ENCODE results near the gene MAX.

The MAX gene

GRCh38 chr14:65109357-65109756 is 7.0 kb upstream of the MAX start:
- Histone ChIP-seq H3K9ac (no peak overlapping the region), H3K27me3 (ENCODE audit: insufficient read depth, low read depth) (no peaks in the 10 kb centered on the region), H3K36me3 (ENCODE audit: insufficient read depth) (no peaks in the 10 kb centered on the region), H3K4me3 (IDR thresholded peaks at IDR 0.05; ENCODE audit: insufficient read depth, low read depth, low read length) (no peak overlapping the region), H4K20me1 (ENCODE audit: insufficient read depth) (no peaks in the 10 kb centered on the region), H3K27ac (no peak overlapping the region), H2AFZ (ENCODE audit: low read depth) (no peak overlapping the region), H3K4me2 (no peak overlapping the region), H3K79me2 (ENCODE audit: insufficient read depth, low read depth) (no peaks in the 10 kb centered on the region), H3K4me1 (ENCODE audit: low read depth, poor library complexity, severe bottlenecking) (no peaks in the 10 kb centered on the region)
- no peak for TF ChIP-seq CTCF (conservative IDR thresholded peaks at IDR 0.05; ENCODE audit: low read depth, low read length)

- no peak overlapping the region for H3K27ac ChIP-seq
- H3K9ac ChIP-seq, result no peak overlapping the region
- no peaks in the 10 kb centered on the region for H3K36me3 ChIP-seq (ENCODE audit: insufficient read depth)
- no peaks in the 10 kb centered on the region for H3K4me1 ChIP-seq (ENCODE audit: low read depth, poor library complexity, severe bottlenecking)
- no peak overlapping the region for H3K4me2 ChIP-seq
- H3K4me3 ChIP-seq (IDR thresholded peaks at IDR 0.05; ENCODE audit: insufficient read depth, low read depth, low read length), result no peak overlapping the region
- no peaks in the 10 kb centered on the region for H3K79me2 ChIP-seq (ENCODE audit: insufficient read depth, low read depth)
- no peak for TF ChIP-seq CTCF (conservative IDR thresholded peaks at IDR 0.05; ENCODE audit: low read depth, low read length)
- H3K27me3 ChIP-seq (ENCODE audit: insufficient read depth, low read depth), result no peaks in the 10 kb centered on the region
- no peak overlapping the region for H2AFZ ChIP-seq (ENCODE audit: low read depth)
- no peaks in the 10 kb centered on the region for H4K20me1 ChIP-seq (ENCODE audit: insufficient read depth)
Measured at GRCh38 chr14:65107200-65107599, 4.9 kb upstream of the MAX start.

- H2AFZ ChIP-seq (ENCODE audit: low read depth), result no peak overlapping the region
Measured at GRCh38 chr14:65106736-65107135, 4.4 kb upstream of the MAX start.

GRCh38 chr14:65106316-65106715 is 4.0 kb upstream of the MAX start:
- Histone ChIP-seq H3K27ac (no peak overlapping the region), H2AFZ (ENCODE audit: low read depth) (no peak overlapping the region), H3K27me3 (ENCODE audit: insufficient read depth, low read depth) (no peaks in the 10 kb centered on the region), H3K4me2 (no peak overlapping the region), H3K9ac (no peak overlapping the region), H3K4me1 (ENCODE audit: low read depth, poor library complexity, severe bottlenecking) (no peaks in the 10 kb centered on the region), H3K36me3 (ENCODE audit: insufficient read depth) (no peaks in the 10 kb centered on the region), H3K79me2 (ENCODE audit: insufficient read depth, low read depth) (peaks cover under 1% of the 10 kb centered on the region; the same call in 1 of the 2 replicates), H4K20me1 (ENCODE audit: insufficient read depth) (no peaks in the 10 kb centered on the region), H3K4me3 (IDR thresholded peaks at IDR 0.05; ENCODE audit: insufficient read depth, low read depth, low read length) (no peak overlapping the region)
- no peak for TF ChIP-seq CTCF (conservative IDR thresholded peaks at IDR 0.05; ENCODE audit: low read depth, low read length)

More at GRCh38 chr14:65106736-65107135, 4.4 kb upstream of the MAX start:
- Histone ChIP-seq H3K4me1 (ENCODE audit: low read depth, poor library complexity, severe bottlenecking) (no peaks in the 10 kb centered on the region), H3K79me2 (ENCODE audit: insufficient read depth, low read depth) (no peaks in the 10 kb centered on the region), H3K4me2 (no peak overlapping the region), H3K4me3 (IDR thresholded peaks at IDR 0.05; ENCODE audit: insufficient read depth, low read depth, low read length) (no peak overlapping the region), H3K36me3 (ENCODE audit: insufficient read depth) (no peaks in the 10 kb centered on the region), H3K27ac (no peak overlapping the region), H3K27me3 (ENCODE audit: insufficient read depth, low read depth) (no peaks in the 10 kb centered on the region), H4K20me1 (ENCODE audit: insufficient read depth) (no peaks in the 10 kb centered on the region), H3K9ac (no peak overlapping the region)
- TF ChIP-seq CTCF (conservative IDR thresholded peaks at IDR 0.05; ENCODE audit: low read depth, low read length), result no peak
